Glutamatergic neuron (in vitro differentiated cells): Measurements from ENCODE around the gene CIB2. TPM values are rescaled to one million over a fixed set of nuclear protein-coding genes. Genes with fewer than 3 reads are reported as not detected.

ENCODE experiments used
- DNase-seq: peaks from one replicate; pipeline ENCODE4 v3.0.0; 2022
- H3K27ac Mint-ChIP-seq: one replicate; pipeline ENCODE4 v1.8.0; 2020; ENCODE audit warnings: mild to moderate bottlenecking, mixed read lengths, inconsistent platforms; ENCODE audit not compliant: unreplicated experiment
- H3K27me3 Mint-ChIP-seq: one replicate; pipeline ENCODE4 v1.8.0; 2020; ENCODE audit warnings: mild to moderate bottlenecking, moderate library complexity, mixed read lengths, inconsistent platforms; ENCODE audit not compliant: unreplicated experiment
- H3K36me3 Mint-ChIP-seq: one replicate; pipeline ENCODE4 v1.8.0; 2020; ENCODE audit warnings: mild to moderate bottlenecking, mixed read lengths, inconsistent platforms; ENCODE audit not compliant: unreplicated experiment
- H3K4me1 Mint-ChIP-seq: one replicate; pipeline ENCODE4 v1.8.0; 2020; ENCODE audit warnings: mild to moderate bottlenecking, low read depth, mixed read lengths, inconsistent platforms; ENCODE audit not compliant: unreplicated experiment
- H3K4me3 Mint-ChIP-seq: one replicate; pipeline ENCODE4 v1.8.0; 2020; ENCODE audit warnings: mild to moderate bottlenecking, mixed read lengths, inconsistent platforms; ENCODE audit not compliant: unreplicated experiment
- H3K9me3 Mint-ChIP-seq: one replicate; pipeline ENCODE4 v1.8.0; 2020; ENCODE audit warnings: mild to moderate bottlenecking, moderate library complexity, mixed read lengths, inconsistent platforms; ENCODE audit not compliant: unreplicated experiment
- total RNA-seq: library from RNA; stranded (reverse); fragmentation: NEBNext Ultra II Directional; extraction: Animal tissue kit (Norgen Biotek cat#: 25700); gene quantifications from one replicate; pipeline ENCODE4 v1.2.1, GENCODE V29; 2021; ENCODE audit not compliant: unreplicated experiment
- TF ChIP-seq, protein P1 (sequence below): fragments of 200-600 bp; sonication (generic); IDR thresholded peaks from one replicate; pipeline ENCODE4 v1.5.0; 2021; ENCODE audit not compliant: partially characterized antibody, unreplicated experiment

The CIB2 gene
- total RNA-seq, 1 donor from 2014 or later = 131 TPM

- Mint-ChIP-seq H3K9me3 (no peaks in the 10 kb centered on the region), H3K27ac (peak overlapping the region; percentile 28), H3K36me3 (no peaks in the 10 kb centered on the region), H3K4me1 (peaks cover under 1% of the 10 kb centered on the region), H3K4me3 (no peak overlapping the region), H3K27me3 (peaks cover 4% of the 10 kb centered on the region)
- TF ChIP-seq, protein P1, sequence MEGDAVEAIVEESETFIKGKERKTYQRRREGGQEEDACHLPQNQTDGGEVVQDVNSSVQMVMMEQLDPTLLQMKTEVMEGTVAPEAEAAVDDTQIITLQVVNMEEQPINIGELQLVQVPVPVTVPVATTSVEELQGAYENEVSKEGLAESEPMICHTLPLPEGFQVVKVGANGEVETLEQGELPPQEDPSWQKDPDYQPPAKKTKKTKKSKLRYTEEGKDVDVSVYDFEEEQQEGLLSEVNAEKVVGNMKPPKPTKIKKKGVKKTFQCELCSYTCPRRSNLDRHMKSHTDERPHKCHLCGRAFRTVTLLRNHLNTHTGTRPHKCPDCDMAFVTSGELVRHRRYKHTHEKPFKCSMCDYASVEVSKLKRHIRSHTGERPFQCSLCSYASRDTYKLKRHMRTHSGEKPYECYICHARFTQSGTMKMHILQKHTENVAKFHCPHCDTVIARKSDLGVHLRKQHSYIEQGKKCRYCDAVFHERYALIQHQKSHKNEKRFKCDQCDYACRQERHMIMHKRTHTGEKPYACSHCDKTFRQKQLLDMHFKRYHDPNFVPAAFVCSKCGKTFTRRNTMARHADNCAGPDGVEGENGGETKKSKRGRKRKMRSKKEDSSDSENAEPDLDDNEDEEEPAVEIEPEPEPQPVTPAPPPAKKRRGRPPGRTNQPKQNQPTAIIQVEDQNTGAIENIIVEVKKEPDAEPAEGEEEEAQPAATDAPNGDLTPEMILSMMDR = no peak
- no peak for DNase-seq
Measured at GRCh38 chr15:78090422-78091063, 40.7 kb downstream of the CIB2 start.

- Mint-ChIP-seq H3K9me3 (no peaks in the 10 kb centered on the region), H3K4me1 (peaks cover 3% of the 10 kb centered on the region), H3K27me3 (peaks cover 2% of the 10 kb centered on the region), H3K4me3 (no peak overlapping the region), H3K36me3 (no peaks in the 10 kb centered on the region), H3K27ac (no peak overlapping the region)
- TF ChIP-seq, protein P1 = no peak
- no peak for DNase-seq
Measured at GRCh38 chr15:78088773-78089080, 42.5 kb downstream of the CIB2 start.

- Mint-ChIP-seq H3K27ac (no peak overlapping the region), H3K4me1 (peaks cover 3% of the 10 kb centered on the region), H3K36me3 (no peaks in the 10 kb centered on the region), H3K27me3 (peaks cover 4% of the 10 kb centered on the region), H3K9me3 (no peaks in the 10 kb centered on the region), H3K4me3 (no peak overlapping the region)
- DNase-seq = no peak
- TF ChIP-seq, protein P1 = no peak
Measured at GRCh38 chr15:78087951-78088772, 43.1 kb downstream of the CIB2 start.

DNA sequence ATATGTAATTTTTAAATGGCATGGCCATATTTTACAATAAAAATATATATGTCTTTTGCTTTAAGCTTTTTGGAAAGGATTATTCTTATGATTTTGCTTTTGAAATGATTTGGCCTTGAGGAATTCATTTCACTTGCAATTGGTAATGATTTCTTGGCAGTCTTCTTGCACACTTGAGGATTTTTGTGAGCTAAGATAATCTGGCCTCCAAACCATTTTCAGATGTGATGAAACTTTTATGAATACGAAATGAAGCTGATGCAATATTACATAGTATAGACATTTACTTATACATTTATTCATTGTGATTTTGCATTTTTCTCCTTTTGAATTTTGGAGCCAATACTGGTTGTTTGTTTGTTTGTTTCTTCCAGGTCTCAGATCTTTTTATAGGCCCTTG, 45.3 kb downstream of the CIB2 start:
- no peak for DNase-seq
- peaks cover 6% of the 10 kb centered on the region for H3K27me3 Mint-ChIP-seq
- H3K27ac Mint-ChIP-seq = no peak overlapping the region
- H3K36me3 Mint-ChIP-seq = no peaks in the 10 kb centered on the region
- no peaks in the 10 kb centered on the region for H3K9me3 Mint-ChIP-seq
- H3K4me1 Mint-ChIP-seq = peaks cover 10% of the 10 kb centered on the region
- H3K4me3 Mint-ChIP-seq = no peak overlapping the region
- TF ChIP-seq, protein P1 = no peak

GRCh38 chr15:78084449-78084750, 46.8 kb downstream of the CIB2 start:
- peaks cover 7% of the 10 kb centered on the region for H3K27me3 Mint-ChIP-seq
- TF ChIP-seq, protein P1 = no peak
- H3K9me3 Mint-ChIP-seq = no peaks in the 10 kb centered on the region
- H3K27ac Mint-ChIP-seq = no peak overlapping the region
- no peak for DNase-seq
- H3K4me3 Mint-ChIP-seq = no peak overlapping the region
- H3K4me1 Mint-ChIP-seq = peaks cover 10% of the 10 kb centered on the region
- no peaks in the 10 kb centered on the region for H3K36me3 Mint-ChIP-seq
